Measurements from ENCODE around the gene RCVRN.

- TF ChIP-seq CTCF (conservative IDR thresholded peaks at IDR 0.05; ENCODE audit: low read length) (no peak), EZH2phosphoT487 (IDR thresholded peaks at IDR 0.05; ENCODE audit: borderline replicate concordance) (no peak)
Measured at GRCh38 chr17:9897372-9897968, 7.6 kb downstream of the RCVRN start.

Measured in Loucy (cell line).